HG02759 (cell line): ENCODE results near the gene CLEC16A.
A peak's percentile ranks its signal among the peaks of the same experiment; 100 is the strongest.
"Not testable (repeated sequence)": the region's sequence is repeated elsewhere in the genome, so short reads cannot be mapped to it uniquely, and the experiment has no call there.

Experiments
- ATAC-seq: cut with Tn5 transposase; IDR thresholded peaks from one replicate; pipeline ENCODE4 v1.9.1; 2021; ENCODE audit warnings: mild to moderate bottlenecking, moderate library complexity; ENCODE audit not compliant: unreplicated experiment

CLEC16A gene

DNA sequence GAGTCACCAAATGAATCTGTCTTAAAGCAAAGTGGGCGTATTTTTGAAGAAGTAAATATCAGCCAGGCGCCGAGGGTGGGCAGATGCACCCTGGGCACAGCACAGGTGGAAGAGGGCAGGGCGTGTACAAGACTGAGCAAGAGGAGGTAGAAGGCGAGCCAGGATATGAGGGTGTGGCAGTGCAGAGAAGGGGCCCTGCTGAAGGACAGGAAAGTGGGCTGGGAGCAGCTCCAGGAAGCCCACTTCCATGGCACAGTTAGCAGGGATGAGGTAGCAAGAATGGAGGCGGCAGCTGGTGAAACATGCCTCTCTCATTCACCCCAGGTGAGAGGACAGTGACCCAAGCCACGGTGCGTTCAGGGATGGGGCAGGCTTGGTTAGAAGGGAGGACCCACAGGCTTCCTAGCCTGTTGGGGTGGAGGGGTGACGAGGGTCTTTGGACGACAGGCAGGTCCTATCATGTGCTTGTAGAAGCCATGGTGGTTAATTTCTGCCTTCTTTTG, 149.3 kb downstream of the CLEC16A start:
- no peak for ATAC-seq

DNA sequence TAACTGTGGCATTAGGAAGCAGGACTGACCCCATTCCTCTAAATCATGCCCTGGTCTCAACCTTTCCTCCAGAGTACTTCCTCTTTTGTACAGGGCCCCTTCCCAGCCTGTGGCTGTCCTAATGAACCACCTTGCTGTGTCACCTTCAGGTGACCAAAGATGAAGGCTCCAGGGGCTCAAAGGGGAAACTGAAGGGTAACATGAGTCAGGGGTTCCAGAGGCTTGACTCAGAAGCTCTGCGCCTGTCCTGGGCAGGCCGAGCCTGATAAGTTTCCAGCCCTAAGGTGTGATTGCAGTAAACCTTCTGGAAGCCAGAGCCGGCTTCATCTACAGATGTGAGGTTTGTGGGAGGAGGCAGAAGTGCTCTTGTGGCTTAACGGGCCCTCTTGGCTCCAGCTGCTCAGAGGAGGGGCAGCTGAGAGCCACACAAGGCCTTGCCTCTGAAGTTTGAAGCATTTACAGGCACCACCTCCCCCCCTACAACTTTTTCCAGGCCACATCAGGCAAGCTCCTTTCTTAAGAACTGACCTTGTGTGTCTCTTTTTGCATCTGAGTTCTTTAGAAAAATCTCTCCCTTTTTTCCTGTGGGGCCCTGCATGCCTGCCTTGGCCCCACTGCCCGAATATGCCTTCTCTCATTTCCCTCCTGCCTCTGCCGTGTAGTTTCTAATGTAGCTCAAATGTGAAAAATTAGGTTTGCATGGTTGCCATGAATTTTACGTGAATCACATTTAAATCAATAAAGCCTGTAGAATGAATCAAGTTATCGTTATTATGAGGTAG, 149.9 kb downstream of the CLEC16A start:
- peak; percentile 77 for ATAC-seq

DNA sequence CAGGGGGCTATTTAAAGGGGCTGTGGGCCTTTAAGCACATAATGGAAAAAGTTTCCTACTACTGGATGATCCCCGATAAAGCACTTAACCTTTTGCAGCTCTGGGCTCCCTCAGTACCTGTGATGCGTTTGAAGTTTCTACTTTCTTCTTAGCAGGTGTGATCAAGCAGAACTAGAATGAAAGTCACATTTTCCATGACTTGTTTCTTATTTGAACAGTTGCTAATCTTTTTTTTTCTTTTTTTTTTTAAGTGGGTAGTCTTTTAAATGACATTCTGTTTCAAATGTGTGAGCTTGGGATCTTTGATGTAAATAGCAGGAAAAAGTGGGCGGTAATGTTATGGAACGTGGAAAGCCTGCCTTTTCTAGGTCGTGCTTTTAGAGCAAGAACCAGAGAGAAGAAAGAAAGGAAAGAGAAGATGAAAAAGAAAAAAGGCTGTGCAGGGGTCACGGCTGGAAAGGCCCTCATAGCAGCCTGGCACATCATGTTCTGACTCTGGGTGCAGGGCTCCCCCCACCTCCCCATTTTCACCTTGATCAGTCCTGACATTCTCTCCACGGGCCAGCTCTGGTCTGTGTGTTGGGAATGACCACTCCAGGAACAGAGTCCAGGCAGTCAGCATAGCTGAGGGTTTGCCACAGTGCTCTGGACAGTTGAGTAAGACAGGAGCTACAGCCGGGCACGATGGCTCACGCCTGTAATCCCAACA, 150.6 kb downstream of the CLEC16A start:
- ATAC-seq, result no peak

DNA sequence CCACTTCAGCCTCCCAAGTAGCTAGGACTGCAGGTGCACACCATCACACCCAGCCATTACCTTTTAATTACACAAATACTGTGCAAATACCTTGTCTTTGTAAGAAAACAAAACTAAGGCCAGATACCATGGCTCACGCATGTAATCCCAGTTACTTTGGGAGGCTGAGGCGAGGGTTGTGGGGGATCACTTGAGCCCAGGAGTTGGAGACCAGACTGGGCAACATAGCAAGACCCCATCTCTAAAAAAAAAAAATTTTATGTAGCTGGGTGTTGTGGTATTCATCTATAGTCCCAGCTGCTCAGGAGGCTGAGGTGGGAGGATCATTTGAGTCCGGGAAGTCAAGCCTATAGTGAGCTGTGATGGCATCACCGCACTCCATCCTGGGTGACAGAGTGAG, 151.6 kb downstream of the CLEC16A start:
- ATAC-seq, result no peak

DNA sequence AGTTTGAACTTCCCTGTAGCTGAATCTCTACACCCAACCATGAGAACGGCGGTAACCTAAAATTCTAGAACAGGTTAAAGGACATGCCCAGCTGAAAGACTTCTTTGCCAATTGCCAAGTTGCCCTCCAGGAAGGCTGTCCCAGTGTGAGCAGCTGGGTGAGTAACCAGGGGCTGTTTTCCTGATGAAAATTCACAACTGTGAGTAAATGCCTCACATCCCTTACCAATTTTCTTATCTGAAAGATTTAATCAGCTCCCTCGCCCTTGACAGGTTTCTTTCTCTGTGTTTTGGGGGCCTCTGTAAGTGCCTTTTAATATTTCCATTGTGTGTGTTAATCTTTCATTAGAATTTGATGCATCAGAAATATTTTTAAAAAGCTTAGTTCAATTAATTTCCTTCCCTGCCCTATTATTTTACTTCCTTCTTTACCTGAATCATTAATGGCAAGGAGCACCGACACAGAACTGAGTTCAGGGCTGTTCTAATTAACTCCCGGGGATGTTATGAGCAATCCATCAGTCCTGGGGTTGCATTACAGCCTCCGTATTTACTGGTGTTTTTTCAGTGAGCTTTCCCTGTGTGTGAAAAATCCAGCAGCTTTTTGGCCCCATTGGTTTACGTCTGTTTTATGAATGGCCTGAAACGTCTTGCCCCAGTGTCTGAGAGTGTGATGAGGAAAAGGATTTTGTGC, 152.9 kb downstream of the CLEC16A start:
- ATAC-seq, result no peak

DNA sequence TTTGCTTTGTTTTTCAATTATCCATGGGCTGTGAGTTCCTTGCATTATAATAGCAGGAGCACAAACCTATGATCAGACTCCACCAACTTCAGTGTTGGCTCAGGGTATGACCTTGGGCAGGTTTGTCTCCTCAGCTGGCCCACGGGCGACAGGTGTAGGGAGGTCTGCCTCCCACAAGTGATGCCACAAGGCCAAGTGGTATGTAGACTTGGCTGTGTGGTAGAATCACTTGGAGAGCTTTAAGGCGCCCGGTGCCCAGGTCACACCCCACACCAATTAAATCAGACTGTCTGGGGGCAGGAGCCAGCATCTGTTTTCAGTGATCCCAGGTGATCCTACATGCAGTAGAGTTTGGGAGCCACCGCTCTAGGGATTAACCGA, 153.4 kb downstream of the CLEC16A start:
- no peak for ATAC-seq

DNA sequence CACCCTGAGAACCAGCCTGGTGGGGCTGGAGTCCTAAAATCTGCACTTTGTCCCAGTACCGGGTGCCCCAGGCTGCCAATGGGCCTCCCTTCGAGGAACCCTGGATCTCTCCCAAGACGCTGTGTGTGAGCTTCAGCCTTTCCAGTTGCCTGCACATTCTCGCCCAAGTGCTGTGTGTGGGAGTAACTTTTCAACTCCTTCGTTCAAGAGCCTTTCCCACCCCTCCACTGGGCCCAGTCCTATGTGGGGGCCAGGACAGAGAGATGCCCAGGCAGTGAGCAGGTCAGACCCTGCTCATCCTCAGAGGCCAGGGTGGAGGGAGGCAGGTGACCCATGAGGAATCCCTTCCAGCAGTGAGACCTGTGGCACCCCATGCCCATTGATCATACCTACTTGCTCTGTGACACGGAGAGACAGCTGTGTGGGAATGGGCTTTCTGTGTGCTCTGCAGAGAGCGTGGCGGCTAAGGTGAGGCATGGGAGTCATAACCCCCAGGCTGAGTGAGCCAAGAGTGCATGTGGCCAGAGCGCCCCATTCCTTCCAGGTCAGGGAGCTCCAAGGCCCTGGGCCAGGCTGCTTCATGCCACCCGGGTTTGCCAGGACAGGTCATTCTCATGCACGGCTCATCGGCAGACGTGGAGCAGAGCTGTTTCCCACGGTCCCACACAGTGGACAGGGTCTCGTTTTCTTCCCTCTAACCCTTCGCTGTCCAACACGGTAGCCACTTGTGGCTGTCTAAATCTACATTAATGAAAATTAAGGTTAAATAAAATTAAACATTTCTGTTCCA, 154.4 kb downstream of the CLEC16A start:
- ATAC-seq, result no peak

DNA sequence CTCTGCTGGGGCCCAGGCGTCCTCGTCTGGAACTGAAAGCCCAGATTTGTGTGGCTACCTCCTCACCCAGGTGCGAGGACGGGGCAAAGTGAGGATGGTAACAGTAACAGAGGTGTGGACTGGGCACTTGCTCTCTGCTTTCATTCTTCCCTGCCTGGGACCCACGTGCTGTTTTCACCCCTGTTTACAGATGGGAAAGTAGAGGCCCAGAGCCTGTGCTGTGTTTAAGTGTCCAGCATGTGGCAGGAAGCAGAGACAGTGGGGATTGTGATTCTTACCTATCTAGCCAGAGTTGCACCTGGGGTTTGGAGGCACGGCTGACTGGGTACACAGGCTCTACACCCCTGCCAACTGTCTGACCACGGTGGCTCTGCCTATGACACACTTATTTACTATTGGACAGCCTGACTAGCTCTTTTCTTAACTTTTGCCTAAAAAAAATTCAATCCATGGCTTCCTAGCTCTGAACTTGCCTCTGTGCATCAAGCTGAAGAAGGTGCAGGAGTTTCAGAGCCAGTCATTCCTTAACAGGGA, 155.4 kb downstream of the CLEC16A start:
- peak; percentile 46 for ATAC-seq

DNA sequence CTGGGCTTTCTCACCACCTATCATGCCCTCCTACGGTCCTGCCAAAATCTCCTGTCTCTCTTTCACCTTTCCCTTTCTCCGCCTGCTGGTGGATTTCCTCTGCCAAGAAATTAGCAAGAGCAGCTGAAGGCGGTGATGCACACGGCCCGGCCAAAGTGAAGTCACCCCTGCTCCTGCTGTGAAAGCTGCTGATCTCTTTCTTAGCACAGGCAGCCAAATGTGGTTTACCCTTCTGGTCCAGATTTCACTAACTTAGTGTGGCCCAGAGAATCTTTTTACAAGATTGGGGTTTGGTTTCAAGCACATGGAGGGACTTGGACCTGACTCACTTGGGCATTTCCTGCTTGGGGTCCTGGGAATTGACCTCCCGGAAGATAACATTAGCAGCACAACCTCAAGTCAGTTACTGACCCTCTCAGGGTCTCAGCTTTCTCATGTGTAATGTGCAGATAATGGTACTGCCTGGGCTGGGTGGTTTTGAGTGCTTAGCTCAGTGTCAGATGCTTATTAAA, 155.9 kb downstream of the CLEC16A start:
- ATAC-seq, result peak; percentile 51

DNA sequence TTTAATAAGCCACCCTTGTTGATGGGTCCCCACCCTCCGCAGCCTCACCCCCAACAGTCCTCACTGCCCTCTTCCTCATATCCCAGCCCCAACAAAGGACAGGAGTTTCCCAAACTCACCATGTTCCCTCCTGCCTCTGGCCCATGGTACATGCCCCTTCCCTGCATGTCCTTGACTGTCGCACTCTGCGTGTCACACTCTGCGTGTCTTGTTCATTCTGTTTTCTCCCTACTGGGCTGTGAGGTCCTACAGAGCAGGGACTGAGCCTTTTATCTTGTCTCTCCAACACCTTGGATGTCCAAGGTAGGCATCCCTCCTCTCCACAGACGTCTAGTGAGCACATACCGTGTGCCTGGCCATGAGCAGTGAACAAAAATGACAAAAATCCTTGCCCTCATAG, 156.9 kb downstream of the CLEC16A start:
- no peak for ATAC-seq

DNA sequence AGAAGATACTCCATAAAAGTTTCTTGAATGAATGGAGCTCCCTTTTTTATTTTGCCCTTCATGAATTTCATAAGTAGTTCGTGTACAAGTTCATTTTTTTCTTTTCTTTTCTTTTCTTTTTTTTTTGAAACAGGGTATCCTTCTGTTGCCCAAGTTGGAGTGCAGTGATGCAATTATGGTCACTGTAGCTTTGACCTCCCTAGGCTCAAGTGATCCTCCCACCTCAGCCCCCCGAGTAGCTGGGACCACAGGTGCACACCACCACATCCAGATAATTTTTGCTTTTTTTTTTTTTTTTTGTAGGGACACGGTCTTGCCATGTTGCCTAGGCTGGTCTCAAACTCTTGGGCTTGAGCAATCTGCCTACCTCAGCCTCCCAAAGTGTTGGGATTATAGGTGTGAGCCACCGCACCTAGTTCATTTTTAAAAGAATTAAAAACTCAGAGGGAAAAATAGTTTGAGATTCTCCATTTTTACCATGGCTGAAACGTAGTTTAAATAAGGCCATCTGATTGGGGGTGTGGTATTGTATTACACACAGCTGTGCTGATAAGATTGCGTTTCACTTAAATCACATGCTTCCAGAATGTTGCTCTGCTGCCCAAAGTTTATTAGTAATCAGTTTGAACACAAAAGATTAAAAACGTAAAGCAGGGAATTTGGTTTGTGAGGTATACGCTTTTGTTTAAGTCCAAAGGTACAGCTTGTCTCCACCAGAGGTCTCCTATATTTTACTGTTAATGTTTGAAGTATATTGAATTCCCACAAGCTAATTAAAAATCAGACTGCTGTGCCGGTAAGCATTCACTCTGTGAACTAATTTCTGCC, 157.5 kb downstream of the CLEC16A start:
- no peak for ATAC-seq

DNA sequence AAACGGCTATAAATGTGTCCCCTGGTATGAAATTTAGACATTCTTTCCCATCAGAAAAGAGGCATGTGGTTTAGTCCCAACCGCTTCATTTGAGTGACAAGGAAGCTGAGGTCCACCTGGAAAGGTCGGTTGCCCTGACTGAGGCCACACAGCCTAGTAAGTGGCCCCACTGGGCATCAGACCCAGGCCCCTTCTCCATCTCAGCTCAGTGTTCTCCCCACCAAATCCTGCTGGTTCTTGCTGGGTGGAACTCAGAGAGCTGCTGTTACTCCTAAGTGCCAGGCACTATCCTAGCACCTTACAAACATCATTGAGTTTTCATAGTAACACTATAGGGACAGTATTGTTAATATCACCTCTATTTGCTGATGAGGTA, 158.1 kb downstream of the CLEC16A start:
- no peak for ATAC-seq

DNA sequence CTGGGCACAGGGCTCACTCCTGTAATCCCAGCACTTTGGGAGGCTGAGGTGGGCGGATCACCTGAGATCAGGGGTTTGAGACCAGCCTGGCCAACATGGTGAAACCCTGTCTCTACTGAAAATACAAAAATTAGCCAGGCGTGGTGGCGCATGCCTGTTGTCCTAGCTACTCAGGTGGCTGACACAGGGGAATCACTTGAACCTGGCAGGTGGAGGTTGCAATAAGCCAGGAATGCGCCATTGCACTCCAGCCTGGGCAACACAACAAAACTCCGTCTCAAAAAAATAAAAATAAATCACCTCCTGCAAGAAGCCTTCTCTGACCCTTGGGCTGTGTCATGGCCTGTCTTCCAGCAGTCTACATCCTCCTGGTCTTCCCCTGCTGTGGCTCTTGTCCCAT, 158.9 kb downstream of the CLEC16A start:
- not testable (repeated sequence) for ATAC-seq

DNA sequence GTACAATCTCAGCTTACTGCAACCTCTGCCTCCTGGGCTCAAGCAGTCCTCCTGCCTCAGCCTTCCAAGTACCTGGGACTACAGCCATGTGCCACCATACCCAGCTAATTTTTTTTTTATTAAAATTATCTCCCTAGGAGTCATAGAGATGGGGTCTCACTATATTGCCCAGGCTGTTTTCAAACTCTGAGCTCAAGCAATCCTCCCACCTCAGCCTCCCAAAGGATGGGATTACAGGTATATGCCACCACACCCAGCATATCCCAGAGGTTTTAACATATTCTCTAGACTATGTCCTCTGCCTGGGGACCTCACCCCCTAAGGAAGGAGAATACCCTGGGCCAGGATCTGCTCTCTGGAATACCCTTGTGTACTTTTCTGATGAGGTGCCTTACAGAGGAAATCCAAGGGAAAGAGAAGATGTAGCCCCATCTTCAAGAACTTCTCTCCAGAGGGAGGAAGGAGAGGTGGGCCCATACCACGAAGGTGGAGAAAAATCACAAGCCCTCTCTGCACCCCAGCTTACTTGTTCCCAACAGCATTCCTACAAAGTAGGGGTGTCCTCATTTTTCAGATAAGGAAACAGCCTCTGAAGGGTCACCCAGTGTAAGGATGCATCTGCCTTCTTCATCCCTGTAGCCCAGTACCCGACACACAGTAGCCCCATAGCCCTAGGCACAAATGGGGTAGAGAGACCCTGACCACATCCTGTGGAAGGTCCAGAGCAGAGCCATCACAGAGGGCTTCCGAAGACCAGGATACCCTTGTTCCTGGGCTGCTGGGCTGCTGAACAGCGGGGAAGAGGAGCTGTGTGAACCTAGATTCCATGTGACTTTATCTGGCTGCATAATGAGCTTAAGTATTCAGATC, 160.0 kb downstream of the CLEC16A start:
- ATAC-seq, result peak; percentile 19

DNA sequence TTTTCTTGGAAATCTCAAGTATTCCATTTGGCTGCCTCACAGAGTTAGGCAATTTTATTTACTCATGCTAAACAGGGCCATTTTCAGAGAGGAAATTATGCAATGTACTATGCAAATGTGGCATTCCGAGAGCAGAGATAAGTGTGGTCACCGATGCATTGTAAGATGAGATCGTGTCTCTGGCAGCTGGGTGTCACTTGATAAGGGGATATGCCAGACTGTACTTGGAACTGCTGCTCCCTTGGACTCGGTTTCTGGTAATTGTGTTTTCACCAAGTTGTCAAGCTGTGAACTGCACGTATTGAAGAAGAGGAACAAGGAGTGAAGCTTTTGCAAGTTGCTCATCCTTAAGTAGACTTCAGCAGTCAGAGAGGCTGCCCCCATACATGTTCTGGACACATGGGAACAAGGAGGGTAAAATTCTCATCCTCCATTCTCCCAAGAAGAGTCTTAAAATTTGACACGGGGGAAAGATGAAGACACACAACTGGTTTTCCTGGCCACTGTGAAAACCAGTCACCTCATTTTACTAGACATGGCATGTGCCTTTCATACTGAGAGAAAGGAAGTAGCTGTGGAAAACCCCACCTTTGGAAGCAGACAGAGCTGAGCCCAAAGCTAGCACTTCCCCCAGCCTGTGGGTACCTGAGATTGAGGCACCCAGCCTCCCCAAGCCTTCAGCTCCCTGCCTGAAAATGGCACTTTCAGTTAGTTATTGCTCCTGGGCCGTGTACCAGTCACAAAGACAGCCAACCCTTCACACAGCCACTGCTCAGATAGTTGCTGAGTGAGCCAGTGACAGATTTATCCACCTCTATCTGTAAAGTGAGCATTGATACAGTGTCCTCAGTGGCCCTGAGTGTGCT, 160.9 kb downstream of the CLEC16A start:
- ATAC-seq, result peak; percentile 79

DNA sequence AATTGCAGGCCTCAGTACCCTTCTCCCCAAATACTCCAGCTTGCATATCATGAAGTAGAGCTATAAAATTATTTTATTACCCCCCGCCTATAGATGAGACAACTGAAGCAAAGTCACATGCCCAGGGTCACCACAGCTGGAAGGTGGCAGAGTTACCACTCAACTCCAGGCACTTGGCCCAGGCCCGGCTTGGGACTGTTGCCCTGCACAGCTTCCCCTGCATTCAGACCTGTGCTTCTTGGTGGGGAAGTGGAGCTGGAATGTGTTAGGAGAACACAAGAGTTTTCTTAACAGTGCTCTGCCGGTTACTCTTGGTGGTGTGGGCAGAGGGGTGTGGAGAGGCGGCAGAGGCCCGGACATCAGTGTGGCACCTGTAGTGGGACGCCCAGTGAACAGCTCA, 162.4 kb downstream of the CLEC16A start:
- no peak for ATAC-seq

DNA sequence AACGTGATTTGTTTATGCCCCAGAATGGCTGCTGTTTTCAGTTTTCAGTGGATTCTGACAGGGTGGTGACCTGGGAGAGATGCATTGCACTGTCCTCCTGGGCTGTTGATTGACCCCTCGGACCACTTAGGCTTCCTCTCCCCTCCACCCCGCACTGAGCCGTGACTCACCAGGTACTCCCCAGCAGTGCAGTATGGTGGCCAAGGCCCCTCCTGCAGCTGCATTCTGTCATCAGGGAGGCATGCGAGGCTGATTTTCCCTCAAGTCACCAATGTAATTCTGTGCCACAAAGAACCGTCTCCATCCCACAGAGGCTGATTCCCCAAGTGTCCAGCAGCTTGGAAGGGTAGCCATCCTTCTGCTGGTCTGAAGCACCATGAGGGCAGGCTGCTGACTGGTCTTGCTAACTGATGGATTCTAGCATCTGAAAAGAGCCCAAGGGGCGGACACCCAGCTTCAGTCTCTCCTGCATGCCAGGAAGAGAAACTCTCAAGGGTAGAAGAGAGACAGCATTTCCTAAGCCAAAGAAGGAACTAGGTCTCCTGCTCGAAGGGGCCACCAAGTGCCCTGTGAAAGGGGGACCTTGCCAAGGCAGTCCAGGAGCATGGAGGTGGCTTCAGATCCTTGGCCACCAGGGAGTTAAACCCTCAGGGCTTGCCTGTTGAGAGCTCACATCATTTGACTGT, 163.6 kb downstream of the CLEC16A start:
- ATAC-seq, result no peak
